ENCODE data around the gene FOSB. TPM values are rescaled to one million over a fixed set of nuclear protein-coding genes. Genes with fewer than 3 reads are reported as not detected.

Gene FOSB
- total and polyA plus RNA-seq, 9 of the 15 experiments (the other 6 are each of a cell fraction or from before 2014, with no cell fraction given): 0.11 to 2.7 (median 0.73) TPM

GRCh38 chr19:45428384-45429231 is 39.2 kb upstream of the FOSB start (continued):
- TF ChIP-seq RREB1 (CRISPR knock-in tag; IDR thresholded peaks at IDR 0.05) (no peak), MBD1 (CRISPR knock-in tag; IDR thresholded peaks at IDR 0.05) (no peak), GATAD2A (IDR thresholded peaks at IDR 0.05) (no peak), RFX7 (CRISPR knock-in tag; IDR thresholded peaks at IDR 0.05) (no peak), SMARCB1 (IDR thresholded peaks at IDR 0.05; ENCODE audit: insufficient read length, low read depth) (no peak), ZNF197 (CRISPR knock-in tag; IDR thresholded peaks at IDR 0.05; ENCODE audit: low read depth) (no peak), ZNF280A (IDR thresholded peaks at IDR 0.05; ENCODE audit: low read depth, partially characterized antibody) (no peak), ETV1 (tag; conservative IDR thresholded peaks at IDR 0.05; ENCODE audit: low read depth) (no peak), ILF3 (IDR thresholded peaks at IDR 0.05; ENCODE audit: borderline replicate concordance) (no peak), SRSF7 (optimal IDR thresholded peaks at IDR 0.05; ENCODE audit: low read depth, low read length) (no peak), GATA2 (CRISPR knock-in tag; IDR thresholded peaks at IDR 0.05) (no peak), RFX5 (IDR thresholded peaks at IDR 0.05; ENCODE audit: low read depth, low read length) (no peak), CREB1 (IDR thresholded peaks at IDR 0.05) (peak; percentile 32; the same call in 1 of the 2 replicates), CREB1 (CRISPR knock-in tag; IDR thresholded peaks at IDR 0.05) (peak; percentile 55; the same call in 1 of the 2 replicates), NR2C1 (IDR thresholded peaks at IDR 0.05) (no peak), NR2C1 (tag; IDR thresholded peaks at IDR 0.05) (no peak), RBM39 (optimal IDR thresholded peaks at IDR 0.05; ENCODE audit: low read depth, low read length) (no peak), HNRNPLL (IDR thresholded peaks at IDR 0.05; ENCODE audit: low read depth, low read length, poor library complexity, severe bottlenecking) (no peak), ZNF224 (CRISPR knock-in tag; IDR thresholded peaks at IDR 0.05) (no peak), RAD51 (IDR thresholded peaks at IDR 0.05; ENCODE audit: borderline replicate concordance, low read depth) (no peak)
